ENCODE results near the gene BTBD2.

Gene BTBD2

DNA sequence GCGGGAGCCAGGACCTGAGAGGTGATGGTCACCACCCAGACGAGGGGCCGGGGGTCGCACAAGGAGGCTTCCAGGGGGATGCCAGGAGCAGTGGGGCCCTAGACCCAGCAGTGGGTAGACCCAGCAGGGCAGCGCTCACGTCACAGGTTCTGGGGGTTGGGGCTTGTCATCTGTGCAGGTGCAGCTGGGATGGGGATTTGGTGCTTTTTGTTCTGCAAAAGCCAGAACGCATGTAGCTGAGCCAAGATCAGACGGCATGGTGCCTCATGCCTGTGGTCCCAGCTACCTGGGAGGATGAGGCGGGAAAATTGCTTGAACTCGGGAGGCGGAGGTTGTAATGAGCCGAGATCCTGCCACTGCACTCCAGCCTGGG lies 59.4 kb downstream of the BTBD2 start:
- no peak overlapping the region for H3K4me3 ChIP-seq (ENCODE audit: low read depth, low read length)
- TF ChIP-seq, protein P1, sequence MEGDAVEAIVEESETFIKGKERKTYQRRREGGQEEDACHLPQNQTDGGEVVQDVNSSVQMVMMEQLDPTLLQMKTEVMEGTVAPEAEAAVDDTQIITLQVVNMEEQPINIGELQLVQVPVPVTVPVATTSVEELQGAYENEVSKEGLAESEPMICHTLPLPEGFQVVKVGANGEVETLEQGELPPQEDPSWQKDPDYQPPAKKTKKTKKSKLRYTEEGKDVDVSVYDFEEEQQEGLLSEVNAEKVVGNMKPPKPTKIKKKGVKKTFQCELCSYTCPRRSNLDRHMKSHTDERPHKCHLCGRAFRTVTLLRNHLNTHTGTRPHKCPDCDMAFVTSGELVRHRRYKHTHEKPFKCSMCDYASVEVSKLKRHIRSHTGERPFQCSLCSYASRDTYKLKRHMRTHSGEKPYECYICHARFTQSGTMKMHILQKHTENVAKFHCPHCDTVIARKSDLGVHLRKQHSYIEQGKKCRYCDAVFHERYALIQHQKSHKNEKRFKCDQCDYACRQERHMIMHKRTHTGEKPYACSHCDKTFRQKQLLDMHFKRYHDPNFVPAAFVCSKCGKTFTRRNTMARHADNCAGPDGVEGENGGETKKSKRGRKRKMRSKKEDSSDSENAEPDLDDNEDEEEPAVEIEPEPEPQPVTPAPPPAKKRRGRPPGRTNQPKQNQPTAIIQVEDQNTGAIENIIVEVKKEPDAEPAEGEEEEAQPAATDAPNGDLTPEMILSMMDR (IDR thresholded peaks at IDR 0.05; ENCODE audit: insufficient read depth, low read depth, low read length, missing control alignments) = no peak
- no peak for DNase-seq (ENCODE audit: low read depth)

GRCh38 chr19:1955171-1956121 lies 60.1 kb downstream of the BTBD2 start:
- DNase-seq (ENCODE audit: low read depth) = no peak
- TF ChIP-seq, protein P1 (IDR thresholded peaks at IDR 0.05; ENCODE audit: insufficient read depth, low read depth, low read length, missing control alignments) = no peak
- no peak overlapping the region for H3K4me3 ChIP-seq (ENCODE audit: low read depth, low read length)

DNA sequence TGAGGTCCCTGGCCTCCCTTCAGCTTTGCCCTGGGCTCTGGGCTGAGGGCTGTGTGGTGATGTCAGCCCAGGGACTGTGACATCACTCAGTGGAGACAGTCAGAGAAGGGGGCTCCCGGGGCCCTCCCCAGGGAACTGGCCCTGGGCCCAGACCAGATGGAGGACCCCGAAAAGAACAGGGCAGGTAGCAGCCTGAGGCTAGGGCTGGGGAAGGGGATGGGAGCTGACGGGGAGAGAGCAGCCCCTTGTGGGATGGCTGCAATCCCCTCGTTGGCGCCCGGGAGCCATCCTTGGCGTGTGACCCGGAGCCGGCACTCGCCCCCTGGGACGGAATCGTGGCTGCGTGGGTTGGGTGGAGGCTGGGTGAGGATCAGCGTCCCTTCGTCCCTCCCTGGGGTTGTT lies 61.0 kb downstream of the BTBD2 start:
- no peak for DNase-seq (ENCODE audit: low read depth)
- H3K4me3 ChIP-seq (ENCODE audit: low read depth, low read length) = no peak overlapping the region
- TF ChIP-seq, protein P1 (IDR thresholded peaks at IDR 0.05; ENCODE audit: insufficient read depth, low read depth, low read length, missing control alignments) = no peak

DNA sequence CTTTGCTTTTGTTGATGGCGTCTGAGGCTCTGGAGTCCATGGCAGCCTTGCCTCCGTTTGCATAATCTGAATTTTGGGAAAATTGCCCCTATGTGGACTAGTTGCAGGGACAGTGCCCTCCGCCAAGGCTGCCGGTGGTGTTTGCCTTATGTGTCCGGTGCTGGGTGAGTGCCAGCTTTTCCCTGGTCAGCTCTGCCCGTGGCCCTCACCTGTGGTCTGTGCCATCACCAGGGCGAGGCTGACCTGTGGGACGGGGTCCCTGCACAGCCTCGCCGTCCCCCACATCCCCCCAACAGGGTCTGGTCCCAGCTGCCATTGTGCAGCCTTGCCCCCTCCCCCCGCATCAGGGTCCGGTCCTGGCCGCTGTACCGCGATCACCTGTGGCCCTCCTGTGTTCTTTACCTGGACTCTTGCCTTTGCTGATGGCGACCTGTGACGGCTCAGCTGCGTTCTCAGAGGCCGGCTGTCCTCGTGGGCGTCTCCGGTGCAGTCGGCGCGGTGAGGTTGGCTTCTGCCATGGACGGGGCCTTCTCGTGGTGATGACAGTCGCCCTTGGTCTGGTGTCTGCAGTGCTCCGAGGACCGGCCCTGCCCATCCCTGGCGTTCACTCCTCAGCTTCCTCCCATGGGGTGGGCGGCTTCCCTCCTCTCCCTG lies 61.9 kb downstream of the BTBD2 start:
- DNase-seq (ENCODE audit: low read depth) = no peak
- no peak overlapping the region for H3K4me3 ChIP-seq (ENCODE audit: low read depth, low read length)
- TF ChIP-seq, protein P1 (IDR thresholded peaks at IDR 0.05; ENCODE audit: insufficient read depth, low read depth, low read length, missing control alignments) = no peak

- DNase-seq (ENCODE audit: low read depth) = no peak
- H3K4me3 ChIP-seq (ENCODE audit: low read depth, low read length) = no peak overlapping the region
- TF ChIP-seq, protein P1 (IDR thresholded peaks at IDR 0.05; ENCODE audit: insufficient read depth, low read depth, low read length, missing control alignments) = no peak
Measured at GRCh38 chr19:1953037-1953436, 62.5 kb downstream of the BTBD2 start.

GRCh38 chr19:1952635-1953034 lies 62.9 kb downstream of the BTBD2 start:
- TF ChIP-seq, protein P1 (IDR thresholded peaks at IDR 0.05; ENCODE audit: insufficient read depth, low read depth, low read length, missing control alignments) = no peak
- no peak for DNase-seq (ENCODE audit: low read depth)
- H3K4me3 ChIP-seq (ENCODE audit: low read depth, low read length) = no peak overlapping the region
